Osteoblast (primary cell): ENCODE data around the gene AJAP1. TPM values are rescaled to one million over a fixed set of nuclear protein-coding genes. Genes with fewer than 3 reads are reported as not detected.

ENCODE experiments used
- DNase-seq: peaks from one replicate; pipeline ENCODE4 v3.0.0; 2011; ENCODE audit warnings: low spot score, mixed read lengths; ENCODE audit not compliant: insufficient read length; ENCODE audit errors: missing footprints
- H2AFZ ChIP-seq: 2 replicates; pipeline ENCODE4 v1.6.0; 2011; ENCODE audit warnings: mild to moderate bottlenecking, low read length
- H3K27ac ChIP-seq: 2 replicates; pipeline ENCODE4 v1.5.1; 2011; ENCODE audit warnings: mild to moderate bottlenecking, low read depth, low read length, moderate library complexity
- H3K27me3 ChIP-seq: 2 replicates; pipeline ENCODE4 v1.6.0; 2012; ENCODE audit warnings: mild to moderate bottlenecking, control low read depth, inconsistent platforms, low read length, moderate library complexity; ENCODE audit not compliant: insufficient read depth
- H3K36me3 ChIP-seq: 2 replicates; pipeline ENCODE4 v1.5.1; 2011; ENCODE audit warnings: mild to moderate bottlenecking, low read length, control low read depth, moderate library complexity; ENCODE audit not compliant: insufficient read depth
- H3K4me1 ChIP-seq: 2 replicates; pipeline ENCODE4 v1.5.1; 2011; ENCODE audit warnings: mild to moderate bottlenecking, low read length, control low read depth, moderate library complexity; ENCODE audit not compliant: insufficient read depth
- H3K4me2 ChIP-seq: 2 replicates; pipeline ENCODE4 v1.6.0; 2011; ENCODE audit warnings: mild to moderate bottlenecking, low read length; ENCODE audit not compliant: insufficient read depth
- H3K4me3 ChIP-seq: fragments of 200-600 bp; sonication (generic); 3 replicates; pipeline ENCODE4 v1.5.1; 2012; ENCODE audit warnings: mild to moderate bottlenecking, low read length, inconsistent platforms; ENCODE audit not compliant: insufficient read depth
- H3K79me2 ChIP-seq: 2 replicates; pipeline ENCODE4 v1.6.0; 2012; ENCODE audit warnings: mild to moderate bottlenecking, low read length, control low read depth, inconsistent platforms; ENCODE audit not compliant: insufficient read depth
- H3K9me3 ChIP-seq: 2 replicates; pipeline ENCODE4 v1.5.1; 2011; ENCODE audit warnings: low read depth, low read length, control low read depth
- H4K20me1 ChIP-seq: 2 replicates; pipeline ENCODE4 v1.6.0; 2012; ENCODE audit warnings: mild to moderate bottlenecking, low read length, control low read depth; ENCODE audit not compliant: insufficient read depth
- CTCF ChIP-seq: IDR thresholded peaks from 2 replicates; pipeline ENCODE4 v1.5.1; 2011; ENCODE audit warnings: mild to moderate bottlenecking, low read depth, low read length, moderate library complexity; ENCODE audit errors: extremely low read depth
- total RNA-seq: library from RNA; depleted of rRNA; stranded (reverse); fragments of >200 nt; gene quantifications from 2 replicates; pipeline ENCODE4 v1.2.3, GENCODE V29; 2012

Gene AJAP1
- total RNA-seq, 1 donor, result 1.1 TPM

GRCh38 chr1:4612991-4613390 is 41.4 kb upstream of the AJAP1 start:
- H3K27me3 ChIP-seq, result no peaks in the 10 kb centered on the region
- no peak for TF ChIP-seq CTCF
- no peaks in the 10 kb centered on the region for H3K79me2 ChIP-seq
- H4K20me1 ChIP-seq, result no peaks in the 10 kb centered on the region
- H2AFZ ChIP-seq, result no peak overlapping the region
- no peaks in the 10 kb centered on the region for H3K9me3 ChIP-seq
- DNase-seq, result no peak
- no peak overlapping the region for H3K4me2 ChIP-seq
- no peak overlapping the region for H3K4me3 ChIP-seq
- H3K4me1 ChIP-seq, result no peaks in the 10 kb centered on the region
- H3K36me3 ChIP-seq, result no peaks in the 10 kb centered on the region
- no peak overlapping the region for H3K27ac ChIP-seq

DNA sequence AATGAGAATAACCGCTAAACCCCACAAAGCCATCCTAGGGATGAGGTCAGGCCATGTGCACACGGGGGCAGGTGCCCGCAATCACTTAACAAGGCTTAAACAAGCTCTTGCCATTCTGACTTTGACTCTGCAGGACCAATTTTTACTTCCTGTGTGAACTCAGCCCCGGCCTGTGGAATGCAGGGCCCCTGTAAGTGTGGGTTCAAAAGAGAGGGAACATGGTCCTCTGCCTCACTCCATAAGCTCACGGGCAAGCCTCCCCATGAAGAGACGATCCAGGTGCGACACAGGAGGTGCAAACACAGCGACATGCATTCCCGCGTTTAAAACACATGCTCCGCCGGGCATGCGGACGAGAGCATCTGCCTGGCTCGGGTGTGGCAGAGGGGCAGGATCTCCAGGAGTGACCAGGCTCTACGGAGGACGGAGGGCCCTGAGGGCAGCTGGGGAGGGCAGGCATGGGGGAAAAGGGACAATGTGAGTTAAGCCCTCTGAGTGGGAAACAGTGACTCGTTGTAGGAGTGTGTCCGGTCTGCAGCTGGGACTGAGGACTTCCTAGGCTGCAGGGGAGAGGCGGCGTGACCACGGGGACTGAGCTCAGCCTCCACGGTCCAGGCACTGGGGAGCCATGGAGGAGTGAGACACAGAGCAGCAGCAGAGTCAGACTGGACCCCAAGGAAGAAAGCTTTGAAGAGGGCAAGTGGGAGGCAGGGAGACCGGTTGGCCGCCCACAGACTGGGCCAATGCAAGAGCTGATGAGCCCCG is 40.6 kb upstream of the AJAP1 start:
- H4K20me1 ChIP-seq, result no peaks in the 10 kb centered on the region
- H3K9me3 ChIP-seq, result no peaks in the 10 kb centered on the region
- H3K27me3 ChIP-seq, result no peaks in the 10 kb centered on the region
- no peak for TF ChIP-seq CTCF
- no peaks in the 10 kb centered on the region for H3K4me1 ChIP-seq
- DNase-seq, result peak; percentile 55
- no peak overlapping the region for H3K4me3 ChIP-seq
- H2AFZ ChIP-seq, result no peak overlapping the region
- H3K36me3 ChIP-seq, result no peaks in the 10 kb centered on the region
- no peak overlapping the region for H3K27ac ChIP-seq
- no peak overlapping the region for H3K4me2 ChIP-seq
- no peaks in the 10 kb centered on the region for H3K79me2 ChIP-seq

DNA sequence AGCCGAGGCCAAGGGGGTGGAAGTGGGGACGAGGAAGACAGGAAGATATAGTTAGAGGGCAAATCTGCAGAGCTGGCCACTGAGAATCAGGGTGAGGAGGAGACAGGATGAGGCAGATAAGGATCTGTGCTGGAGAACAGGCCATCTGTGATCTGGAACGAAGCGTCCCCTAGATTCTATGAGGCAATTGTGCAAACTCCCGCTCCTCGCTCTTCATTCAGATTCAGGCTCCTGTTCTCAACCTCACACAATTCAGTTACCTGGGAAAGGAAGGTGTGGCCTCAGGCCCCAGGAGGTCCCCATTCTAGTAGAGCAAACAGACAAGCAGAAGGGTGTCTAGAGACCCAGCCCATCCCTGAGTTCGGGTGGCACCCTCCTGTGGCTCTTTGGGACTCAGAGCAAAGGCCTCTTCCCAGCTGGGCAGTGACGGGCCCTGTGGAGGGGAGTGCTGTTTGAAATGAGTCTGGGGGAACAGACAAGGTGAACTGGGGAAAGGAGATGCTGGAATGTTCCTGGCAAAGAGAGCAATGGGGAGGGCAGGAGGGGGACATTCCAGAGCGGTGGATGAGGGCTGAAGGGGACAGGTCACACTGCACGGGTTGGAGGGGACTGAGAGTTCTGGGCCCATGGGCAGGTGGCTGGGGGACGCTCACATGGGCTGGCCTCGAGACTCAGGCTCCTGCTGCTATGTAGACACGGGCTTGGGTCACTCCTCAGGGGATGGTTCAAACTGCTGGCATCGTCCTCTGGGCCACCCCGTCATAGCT is 39.9 kb upstream of the AJAP1 start:
- peak; percentile 25 for DNase-seq
- H3K4me1 ChIP-seq, result no peaks in the 10 kb centered on the region
- no peak overlapping the region for H3K4me2 ChIP-seq
- H4K20me1 ChIP-seq, result no peaks in the 10 kb centered on the region
- H3K4me3 ChIP-seq, result no peak overlapping the region
- no peaks in the 10 kb centered on the region for H3K79me2 ChIP-seq
- no peaks in the 10 kb centered on the region for H3K27me3 ChIP-seq
- H3K9me3 ChIP-seq, result no peaks in the 10 kb centered on the region
- TF ChIP-seq CTCF, result no peak
- H3K36me3 ChIP-seq, result no peaks in the 10 kb centered on the region
- H2AFZ ChIP-seq, result no peak overlapping the region
- no peak overlapping the region for H3K27ac ChIP-seq

GRCh38 chr1:4615138-4615470 is 39.3 kb upstream of the AJAP1 start:
- no peak for TF ChIP-seq CTCF
- H3K4me3 ChIP-seq, result no peak overlapping the region
- H4K20me1 ChIP-seq, result no peaks in the 10 kb centered on the region
- no peak overlapping the region for H2AFZ ChIP-seq
- no peak overlapping the region for H3K4me2 ChIP-seq
- H3K79me2 ChIP-seq, result no peaks in the 10 kb centered on the region
- DNase-seq, result peak; percentile 46
- H3K36me3 ChIP-seq, result no peaks in the 10 kb centered on the region
- no peaks in the 10 kb centered on the region for H3K4me1 ChIP-seq
- H3K9me3 ChIP-seq, result no peaks in the 10 kb centered on the region
- no peaks in the 10 kb centered on the region for H3K27me3 ChIP-seq
- no peak overlapping the region for H3K27ac ChIP-seq
